Measurements from ENCODE around the gene TBX15.

TBX15 gene

DNA sequence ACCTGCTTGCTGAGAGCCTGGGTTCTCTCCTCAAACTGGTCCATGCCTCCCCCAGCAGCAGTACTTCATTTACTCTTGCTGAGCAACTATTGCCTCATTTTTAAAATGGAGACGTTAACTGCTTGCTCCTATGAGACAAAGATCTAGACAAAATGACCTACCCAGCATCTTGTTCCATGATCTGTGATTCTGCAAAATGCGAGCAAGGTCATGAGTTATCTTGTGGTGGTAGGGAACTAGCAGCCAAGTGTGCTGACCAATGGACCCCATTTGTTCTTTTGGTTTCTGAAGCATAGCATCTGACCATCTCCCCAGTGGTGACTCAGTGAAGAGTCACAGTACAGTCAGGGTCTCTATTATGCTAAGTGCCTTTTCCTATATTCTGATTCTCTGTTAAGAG, 40.4 kb downstream of the TBX15 start:
- no peak for DNase-seq (ENCODE audit: low read depth)
- no peak overlapping the region for H3K4me3 ChIP-seq (ENCODE audit: low read depth, low read length)
- TF ChIP-seq, protein P1, sequence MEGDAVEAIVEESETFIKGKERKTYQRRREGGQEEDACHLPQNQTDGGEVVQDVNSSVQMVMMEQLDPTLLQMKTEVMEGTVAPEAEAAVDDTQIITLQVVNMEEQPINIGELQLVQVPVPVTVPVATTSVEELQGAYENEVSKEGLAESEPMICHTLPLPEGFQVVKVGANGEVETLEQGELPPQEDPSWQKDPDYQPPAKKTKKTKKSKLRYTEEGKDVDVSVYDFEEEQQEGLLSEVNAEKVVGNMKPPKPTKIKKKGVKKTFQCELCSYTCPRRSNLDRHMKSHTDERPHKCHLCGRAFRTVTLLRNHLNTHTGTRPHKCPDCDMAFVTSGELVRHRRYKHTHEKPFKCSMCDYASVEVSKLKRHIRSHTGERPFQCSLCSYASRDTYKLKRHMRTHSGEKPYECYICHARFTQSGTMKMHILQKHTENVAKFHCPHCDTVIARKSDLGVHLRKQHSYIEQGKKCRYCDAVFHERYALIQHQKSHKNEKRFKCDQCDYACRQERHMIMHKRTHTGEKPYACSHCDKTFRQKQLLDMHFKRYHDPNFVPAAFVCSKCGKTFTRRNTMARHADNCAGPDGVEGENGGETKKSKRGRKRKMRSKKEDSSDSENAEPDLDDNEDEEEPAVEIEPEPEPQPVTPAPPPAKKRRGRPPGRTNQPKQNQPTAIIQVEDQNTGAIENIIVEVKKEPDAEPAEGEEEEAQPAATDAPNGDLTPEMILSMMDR (IDR thresholded peaks at IDR 0.05; ENCODE audit: low read depth, low read length) = no peak
- TF ChIP-seq, protein P2, sequence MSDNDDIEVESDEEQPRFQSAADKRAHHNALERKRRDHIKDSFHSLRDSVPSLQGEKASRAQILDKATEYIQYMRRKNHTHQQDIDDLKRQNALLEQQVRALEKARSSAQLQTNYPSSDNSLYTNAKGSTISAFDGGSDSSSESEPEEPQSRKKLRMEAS (IDR thresholded peaks at IDR 0.05; ENCODE audit: low read depth, low read length) = no peak
- TF ChIP-seq POLR2A (IDR thresholded peaks at IDR 0.05; ENCODE audit: extremely low read depth, insufficient read length) (no peak), MYC (IDR thresholded peaks at IDR 0.05; ENCODE audit: low read depth, low read length) (no peak)

DNA sequence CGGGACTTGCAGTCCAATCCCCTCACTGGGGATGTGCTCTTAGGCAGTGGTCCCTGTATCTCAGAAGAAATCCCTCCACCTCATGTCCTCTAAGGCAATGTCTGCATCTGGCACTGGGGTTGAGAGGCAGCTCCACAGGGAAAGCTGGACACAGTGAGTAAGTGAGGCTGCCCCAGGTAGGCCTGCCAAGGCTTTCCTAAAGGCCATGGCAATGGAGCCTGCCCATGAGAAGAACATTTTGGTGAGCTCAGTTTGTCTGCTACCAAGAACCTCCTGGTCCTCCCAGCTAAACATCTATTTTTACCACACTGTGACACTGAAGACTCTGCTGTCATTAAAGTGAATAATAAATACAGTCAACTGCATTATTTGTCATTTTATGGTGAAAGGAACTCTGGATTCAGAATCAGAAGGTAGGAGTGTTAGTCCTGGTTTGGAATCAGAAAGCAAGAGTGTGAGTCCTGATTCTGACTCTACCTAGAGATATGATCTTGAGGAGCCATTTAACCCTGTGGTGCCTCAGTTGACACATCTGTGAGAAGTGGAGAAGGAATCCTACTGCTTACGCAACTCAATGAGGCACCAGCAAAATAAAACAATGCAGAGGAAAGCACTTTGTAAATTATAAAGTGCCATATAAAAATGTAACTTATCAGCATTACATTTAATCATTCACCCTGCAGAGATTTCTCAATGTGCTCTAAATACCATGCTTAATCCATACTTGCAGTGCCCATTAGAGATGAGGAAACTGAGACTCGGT, 41.0 kb downstream of the TBX15 start:
- DNase-seq (ENCODE audit: low read depth) = no peak
- H3K4me3 ChIP-seq (ENCODE audit: low read depth, low read length) = no peak overlapping the region
- TF ChIP-seq, protein P1 (IDR thresholded peaks at IDR 0.05; ENCODE audit: low read depth, low read length) = no peak
- no peak for TF ChIP-seq POLR2A (IDR thresholded peaks at IDR 0.05; ENCODE audit: extremely low read depth, insufficient read length)
- TF ChIP-seq, protein P2 (IDR thresholded peaks at IDR 0.05; ENCODE audit: low read depth, low read length) = no peak

DNA sequence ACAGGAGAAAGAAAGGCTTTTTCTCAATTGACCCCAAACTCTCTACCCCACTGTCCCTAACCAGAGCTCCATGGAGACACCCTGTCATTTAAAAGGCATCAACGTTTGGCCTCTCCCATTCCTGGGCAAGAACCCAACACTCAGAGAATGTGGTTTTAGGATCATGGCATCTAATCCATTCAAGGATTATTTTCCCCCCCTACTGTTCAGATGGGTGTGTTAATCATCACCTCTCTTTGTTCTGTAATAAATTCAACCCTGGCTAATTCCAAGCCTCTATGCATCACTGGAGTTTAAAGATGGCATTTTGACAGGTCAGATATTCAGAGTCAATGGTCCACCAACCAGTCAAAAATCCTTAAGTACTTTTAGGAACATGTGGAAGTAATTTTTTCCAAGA, 42.7 kb downstream of the TBX15 start:
- no peak for DNase-seq (ENCODE audit: low read depth)
- TF ChIP-seq, protein P2 (IDR thresholded peaks at IDR 0.05; ENCODE audit: low read depth, low read length) = no peak
- TF ChIP-seq POLR2A (IDR thresholded peaks at IDR 0.05; ENCODE audit: extremely low read depth, insufficient read length) = no peak
- TF ChIP-seq, protein P1 (IDR thresholded peaks at IDR 0.05; ENCODE audit: low read depth, low read length) = no peak
- no peak for TF ChIP-seq MYC (IDR thresholded peaks at IDR 0.05; ENCODE audit: low read depth, low read length)
- no peak overlapping the region for H3K4me3 ChIP-seq (ENCODE audit: low read depth, low read length)

DNA sequence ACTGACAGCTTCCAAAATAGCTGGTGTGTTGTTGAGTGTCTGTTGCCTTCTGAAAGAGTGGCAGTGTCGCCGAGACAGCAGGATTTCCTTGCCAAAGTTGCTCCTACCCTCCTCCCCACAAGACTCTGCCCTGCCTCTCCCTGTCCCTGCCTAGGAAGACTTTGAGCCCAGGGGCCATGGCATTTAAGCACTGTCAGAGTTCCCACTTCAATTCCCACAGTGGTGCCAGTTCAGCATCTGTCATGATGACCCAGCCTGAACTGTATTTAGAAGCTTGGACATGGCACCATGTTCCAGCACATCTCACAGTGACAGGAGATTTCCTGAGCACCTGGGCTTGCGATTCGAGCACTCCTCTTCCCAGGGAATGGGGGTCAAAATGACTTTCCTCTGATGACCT, 43.6 kb downstream of the TBX15 start:
- TF ChIP-seq, protein P2 (IDR thresholded peaks at IDR 0.05; ENCODE audit: low read depth, low read length) = no peak
- TF ChIP-seq, protein P1 (IDR thresholded peaks at IDR 0.05; ENCODE audit: low read depth, low read length) = no peak
- TF ChIP-seq MYC (IDR thresholded peaks at IDR 0.05; ENCODE audit: low read depth, low read length) (no peak), POLR2A (IDR thresholded peaks at IDR 0.05; ENCODE audit: extremely low read depth, insufficient read length) (no peak)
- no peak for DNase-seq (ENCODE audit: low read depth)
- no peak overlapping the region for H3K4me3 ChIP-seq (ENCODE audit: low read depth, low read length)

DNA sequence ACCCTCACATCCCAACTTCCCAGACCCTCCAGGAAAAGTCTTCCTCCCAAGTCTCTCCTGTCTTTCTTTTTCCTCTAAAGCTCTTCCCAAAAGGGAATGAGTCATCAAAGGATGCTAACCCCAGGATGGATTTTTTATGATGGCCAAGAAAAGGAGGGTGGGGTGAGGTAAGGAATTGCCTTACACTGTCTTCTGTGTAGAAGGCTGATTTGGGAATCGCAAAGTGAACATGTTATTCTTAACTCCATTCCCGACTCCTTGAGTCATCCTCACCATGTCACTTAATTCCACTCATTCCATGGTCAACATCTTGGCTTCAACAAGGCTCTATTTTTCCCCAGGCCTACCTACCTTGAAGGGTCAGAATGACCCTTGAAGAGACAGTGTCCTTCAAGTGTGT, 44.0 kb downstream of the TBX15 start:
- H3K4me3 ChIP-seq (ENCODE audit: low read depth, low read length) = no peak overlapping the region
- no peak for DNase-seq (ENCODE audit: low read depth)
- TF ChIP-seq, protein P2 (IDR thresholded peaks at IDR 0.05; ENCODE audit: low read depth, low read length) = no peak
- no peak for TF ChIP-seq POLR2A (IDR thresholded peaks at IDR 0.05; ENCODE audit: extremely low read depth, insufficient read length)

DNA sequence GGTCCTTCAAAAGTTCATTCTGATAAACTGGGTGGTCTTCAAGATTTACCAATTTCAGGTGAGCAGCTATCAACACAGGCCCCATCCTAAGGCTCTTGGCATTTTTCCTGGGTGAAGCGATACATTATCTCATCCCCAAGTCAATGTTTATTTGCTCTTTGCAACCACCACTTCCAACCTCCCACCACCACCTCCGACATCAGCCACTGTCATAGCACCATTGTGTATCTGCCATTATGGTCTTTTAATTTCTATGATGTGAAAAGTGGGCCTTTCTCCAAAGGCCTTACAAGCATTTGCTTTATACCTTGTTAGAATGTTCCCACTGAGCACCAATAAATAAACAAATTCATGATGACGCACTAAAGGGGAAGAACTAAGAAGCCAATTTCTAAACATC, 47.2 kb downstream of the TBX15 start:
- no peak overlapping the region for H3K4me3 ChIP-seq (ENCODE audit: low read depth, low read length)
- TF ChIP-seq POLR2A (IDR thresholded peaks at IDR 0.05; ENCODE audit: extremely low read depth, insufficient read length) (no peak), MYC (IDR thresholded peaks at IDR 0.05; ENCODE audit: low read depth, low read length) (no peak)
- TF ChIP-seq, protein P2 (IDR thresholded peaks at IDR 0.05; ENCODE audit: low read depth, low read length) = no peak
- TF ChIP-seq, protein P1 (IDR thresholded peaks at IDR 0.05; ENCODE audit: low read depth, low read length) = no peak
- no peak for DNase-seq (ENCODE audit: low read depth)
